H9 (cell line): Measurements from ENCODE around the gene PCDHA1. TPM values are rescaled to one million over a fixed set of nuclear protein-coding genes. Genes with fewer than 3 reads are reported as not detected.

ENCODE experiments used
- DNase-seq: peaks from one replicate; pipeline ENCODE4 v3.0.0-alpha.2; 2017
- H2AFZ ChIP-seq: one replicate; pipeline ENCODE4 v1.6.1; 2013; ENCODE audit warnings: mild to moderate bottlenecking, low read length, control low read depth, moderate library complexity
- H2AK5ac ChIP-seq: 2 replicates; pipeline ENCODE4 v1.6.1; 2013; ENCODE audit warnings: low read length, control low read depth, mixed read lengths; ENCODE audit not compliant: insufficient read length
- H2BK120ac ChIP-seq: one replicate; pipeline ENCODE4 v1.6.1; 2013; ENCODE audit warnings: low read depth, mild to moderate bottlenecking, low read length, control low read depth, inconsistent platforms; ENCODE audit not compliant: poor library complexity, severe bottlenecking
- H2BK12ac ChIP-seq: 2 replicates; pipeline ENCODE4 v1.6.1; 2013; ENCODE audit warnings: low read length, control low read depth, mixed read lengths, low read depth; ENCODE audit not compliant: insufficient read length
- H2BK15ac ChIP-seq: 2 replicates; pipeline ENCODE4 v1.6.1; 2013; ENCODE audit warnings: low read depth, low read length, control low read depth
- H2BK20ac ChIP-seq: one replicate; pipeline ENCODE4 v1.6.1; 2013; ENCODE audit warnings: low read depth, mild to moderate bottlenecking, low read length, control low read depth, inconsistent platforms; ENCODE audit not compliant: poor library complexity, severe bottlenecking
- H2BK5ac ChIP-seq: 2 replicates; pipeline ENCODE4 v1.6.1; 2013; ENCODE audit warnings: low read length, control low read depth, mixed read lengths; ENCODE audit not compliant: insufficient read length
- H3K14ac ChIP-seq: 2 replicates; pipeline ENCODE4 v1.6.1; 2013; ENCODE audit warnings: low read length, control low read depth; ENCODE audit not compliant: insufficient read depth
- H3K18ac ChIP-seq: 2 replicates; pipeline ENCODE4 v1.6.1; 2013; ENCODE audit warnings: low read depth, mild to moderate bottlenecking, mixed read lengths, low read length, control low read depth; ENCODE audit not compliant: insufficient read length
- H3K23ac ChIP-seq: 2 replicates; pipeline ENCODE4 v1.6.1; 2013; ENCODE audit warnings: low read length, control low read depth, mixed read lengths, low read depth; ENCODE audit not compliant: insufficient read length
- H3K23me2 ChIP-seq: 2 replicates; pipeline ENCODE4 v1.6.1; 2013; ENCODE audit warnings: low read depth, mild to moderate bottlenecking, mixed read lengths, low read length, control low read depth; ENCODE audit not compliant: insufficient read length, poor library complexity, severe bottlenecking
- H3K27ac ChIP-seq: 2 replicates; pipeline ENCODE4 v1.5.1; 2013; ENCODE audit warnings: low read length, control low read depth, mixed read lengths, low read depth; ENCODE audit not compliant: insufficient read length
- H3K27me3 ChIP-seq: 2 replicates; pipeline ENCODE4 v1.6.1; 2013; ENCODE audit warnings: low read length, control low read depth, inconsistent platforms; ENCODE audit not compliant: insufficient read depth
- H3K4ac ChIP-seq: 2 replicates; pipeline ENCODE4 v1.6.1; 2013; ENCODE audit warnings: low read depth, mild to moderate bottlenecking, control low read depth, inconsistent platforms, low read length, moderate library complexity
- H3K4me1 ChIP-seq: 2 replicates; pipeline ENCODE4 v1.6.1; 2013; ENCODE audit warnings: low read length, control low read depth, inconsistent platforms; ENCODE audit not compliant: insufficient read depth
- H3K4me2 ChIP-seq: 2 replicates; pipeline ENCODE4 v1.6.1; 2013; ENCODE audit warnings: low read length, control low read depth, mixed read lengths; ENCODE audit not compliant: insufficient read length, insufficient read depth
- H3K56ac ChIP-seq: 2 replicates; pipeline ENCODE4 v1.6.1; 2013; ENCODE audit warnings: low read depth, mild to moderate bottlenecking, mixed read lengths, low read length, control low read depth; ENCODE audit not compliant: insufficient read length
- H3K79me1 ChIP-seq: 2 replicates; pipeline ENCODE4 v1.6.1; 2013; ENCODE audit warnings: low read depth, mild to moderate bottlenecking, moderate library complexity, low read length, control low read depth, inconsistent platforms; ENCODE audit not compliant: insufficient read depth, poor library complexity, severe bottlenecking
- H3K79me2 ChIP-seq: 2 replicates; pipeline ENCODE4 v1.6.1; 2013; ENCODE audit warnings: low read length, control low read depth, inconsistent platforms; ENCODE audit not compliant: insufficient read depth
- H3K9ac ChIP-seq: 2 replicates; pipeline ENCODE4 v1.6.1; 2013; ENCODE audit warnings: low read length, control low read depth, mixed read lengths; ENCODE audit not compliant: insufficient read length; ENCODE audit errors: extremely low read depth
- H3K9me3 ChIP-seq: one replicate; pipeline ENCODE4 v1.6.1; 2013; ENCODE audit warnings: low read depth, low read length, inconsistent platforms; ENCODE audit not compliant: control insufficient read depth
- H3T11ph ChIP-seq: one replicate; pipeline ENCODE4 v1.6.1; 2013; ENCODE audit warnings: mild to moderate bottlenecking, low read length, control low read depth, inconsistent platforms
- H4K20me1 ChIP-seq: one replicate; pipeline ENCODE4 v1.6.1; 2013; ENCODE audit not compliant: control insufficient read depth, insufficient read length, insufficient read depth
- H4K5ac ChIP-seq: 2 replicates; pipeline ENCODE4 v1.6.1; 2013; ENCODE audit warnings: low read depth, mild to moderate bottlenecking, mixed read lengths, low read length, control low read depth; ENCODE audit not compliant: insufficient read length
- H4K8ac ChIP-seq: replicated peaks from 2 replicates; pipeline ENCODE4 v1.6.1; 2013; ENCODE audit warnings: low read length, control low read depth, mixed read lengths, low read depth; ENCODE audit not compliant: insufficient read length
- H4K91ac ChIP-seq: 2 replicates; pipeline ENCODE4 v1.6.1; 2013; ENCODE audit warnings: low read depth, mild to moderate bottlenecking, moderate library complexity, mixed read lengths, low read length, control low read depth; ENCODE audit not compliant: insufficient read length
- H3K27ac Mint-ChIP-seq, 3 experiments: 2 replicates in 2 of 3; 3 replicates in 1 of 3; pipeline ENCODE4 v1.8.0; 2020 to 2021; ENCODE audit warnings: mixed read lengths in 3 of 3, mild to moderate bottlenecking in 1 of 3, moderate library complexity in 1 of 3
- H3K27me3 Mint-ChIP-seq: 2 replicates; pipeline ENCODE4 v1.8.0; 2021; ENCODE audit warnings: low read depth, mild to moderate bottlenecking, moderate library complexity, mixed read lengths
- H3K36me3 Mint-ChIP-seq, 3 experiments: 2 replicates in 2 of 3; 3 replicates in 1 of 3; pipeline ENCODE4 v1.8.0; 2020 to 2021; ENCODE audit warnings: low read depth in 3 of 3, mixed read lengths in 3 of 3; ENCODE audit not compliant: insufficient read depth in 1 of 3
- H3K4me1 Mint-ChIP-seq, 2 experiments: 2 replicates each; pipeline ENCODE4 v1.8.0; 2020; ENCODE audit warnings: mixed read lengths in 2 of 2
- H3K4me3 Mint-ChIP-seq, 2 experiments: 2 replicates in 1 of 2; 3 replicates in 1 of 2; pipeline ENCODE4 v1.8.0; 2020 to 2021; ENCODE audit warnings: mild to moderate bottlenecking in 2 of 2, mixed read lengths in 2 of 2, moderate library complexity in 1 of 2
- H3K9me3 Mint-ChIP-seq, 2 experiments: 2 replicates in 1 of 2; 3 replicates in 1 of 2; pipeline ENCODE4 v1.8.0; 2020; ENCODE audit warnings: mild to moderate bottlenecking in 2 of 2, mixed read lengths in 2 of 2, moderate library complexity in 1 of 2
- WGBS: extraction: QIAGEN DNeasy Blood & Tissue Kit; methylation state at CpG from one replicate; pipeline ENCODE4 v1.1.7; 2013; ENCODE audit warnings: missing lambda C conversion rate, low lambda C conversion rate, mixed read lengths; ENCODE audit not compliant: insufficient read length; ENCODE audit errors: extremely low coverage; 5-methylcytosine and 5-hydroxymethylcytosine counted together
- total RNA-seq: library from RNA; stranded (reverse); gene quantifications from 2 replicates; pipeline ENCODE4 v1.2.1, GENCODE V29; 2021
- TF ChIP-seq, protein P1 (sequence below): fragments of 200-600 bp; sonication (generic); conservative IDR thresholded peaks from 3 replicates; pipeline ENCODE4 v1.8.0; 2021; ENCODE audit warnings: antibody characterized with exemption, mild to moderate bottlenecking

The PCDHA1 gene
- total RNA-seq, 1 experiment from 2014 or later, result 0.61 TPM

DNA sequence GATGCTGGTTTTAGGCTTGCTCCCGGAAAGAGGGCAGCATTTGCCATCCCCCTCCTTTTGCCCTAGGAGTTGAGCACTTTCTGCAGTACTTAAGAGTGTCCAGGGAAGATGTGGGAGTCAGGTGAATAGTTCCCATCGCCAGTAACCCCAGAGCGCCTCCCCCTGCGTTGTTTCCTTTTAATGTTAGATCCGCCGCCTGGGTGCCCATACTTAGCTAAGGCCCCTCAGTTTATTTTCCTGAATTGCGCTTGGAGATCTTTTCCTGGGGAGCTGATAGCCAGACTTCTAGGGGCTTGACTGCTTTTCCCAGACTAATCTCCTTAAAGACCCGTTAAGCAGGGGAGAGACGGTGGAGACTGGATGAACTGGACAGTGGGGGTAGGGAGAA is 180.0 kb downstream of the PCDHA1 start:
- Histone ChIP-seq H2BK20ac (no peak overlapping the region), H2AK5ac (no peak overlapping the region), H2BK15ac (no peak overlapping the region), H4K8ac (no peak overlapping the region), H2AFZ (no peak overlapping the region), H3K23ac (no peak overlapping the region), H3K9ac (peak overlapping the region; percentile 44), H2BK120ac (no peak overlapping the region), H3K4ac (no peak overlapping the region), H3K79me1 (no peaks in the 10 kb centered on the region), H3K27me3 (peaks cover 6% of the 10 kb centered on the region; the same call in 1 of the 2 replicates), H3T11ph (no peak overlapping the region), H2BK5ac (no peak overlapping the region), H2BK12ac (no peak overlapping the region), H4K91ac (no peak overlapping the region), H3K9me3 (no peaks in the 10 kb centered on the region), H4K20me1 (peaks cover 2% of the 10 kb centered on the region), H3K23me2 (peaks cover 14% of the 10 kb centered on the region), H3K79me2 (no peaks in the 10 kb centered on the region), H3K14ac (no peak overlapping the region), H3K27ac (no peak overlapping the region), H3K4me1 (peaks cover 3% of the 10 kb centered on the region; the same call in 1 of the 2 replicates), H3K18ac (no peak overlapping the region), H4K5ac (no peak overlapping the region), H3K4me2 (peak overlapping the region; percentile 54), H3K56ac (no peak overlapping the region)
- Mint-ChIP-seq H3K36me3 (peaks cover 0 to 4% (median 2%) of the 10 kb centered on the region in 3 experiments; a peak in 3 of 7 replicates), H3K27ac (peak overlapping the region in 2 of 3 experiments; percentile 52 to 54; a peak in 2 of 7 replicates), H3K27me3 (peaks cover 41% of the 10 kb centered on the region), H3K9me3 (no peaks in the 10 kb centered on the region), H3K4me1 (peaks cover 36 to 41% of the 10 kb centered on the region in 2 experiments), H3K4me3 (peak overlapping the region; percentile 82 to 94)
- no CpG with 5 or more reads among the region's 9 CpGs for WGBS
- no peak for DNase-seq
- TF ChIP-seq, protein P1, sequence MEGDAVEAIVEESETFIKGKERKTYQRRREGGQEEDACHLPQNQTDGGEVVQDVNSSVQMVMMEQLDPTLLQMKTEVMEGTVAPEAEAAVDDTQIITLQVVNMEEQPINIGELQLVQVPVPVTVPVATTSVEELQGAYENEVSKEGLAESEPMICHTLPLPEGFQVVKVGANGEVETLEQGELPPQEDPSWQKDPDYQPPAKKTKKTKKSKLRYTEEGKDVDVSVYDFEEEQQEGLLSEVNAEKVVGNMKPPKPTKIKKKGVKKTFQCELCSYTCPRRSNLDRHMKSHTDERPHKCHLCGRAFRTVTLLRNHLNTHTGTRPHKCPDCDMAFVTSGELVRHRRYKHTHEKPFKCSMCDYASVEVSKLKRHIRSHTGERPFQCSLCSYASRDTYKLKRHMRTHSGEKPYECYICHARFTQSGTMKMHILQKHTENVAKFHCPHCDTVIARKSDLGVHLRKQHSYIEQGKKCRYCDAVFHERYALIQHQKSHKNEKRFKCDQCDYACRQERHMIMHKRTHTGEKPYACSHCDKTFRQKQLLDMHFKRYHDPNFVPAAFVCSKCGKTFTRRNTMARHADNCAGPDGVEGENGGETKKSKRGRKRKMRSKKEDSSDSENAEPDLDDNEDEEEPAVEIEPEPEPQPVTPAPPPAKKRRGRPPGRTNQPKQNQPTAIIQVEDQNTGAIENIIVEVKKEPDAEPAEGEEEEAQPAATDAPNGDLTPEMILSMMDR, result no peak
